Measurements from ENCODE around the gene SCUBE1. TPM values are rescaled to one million over a fixed set of nuclear protein-coding genes. Genes with fewer than 3 reads are reported as not detected.

SCUBE1 gene
- total RNA-seq, 1 donor from 2014 or later: 0.14 TPM

DNA sequence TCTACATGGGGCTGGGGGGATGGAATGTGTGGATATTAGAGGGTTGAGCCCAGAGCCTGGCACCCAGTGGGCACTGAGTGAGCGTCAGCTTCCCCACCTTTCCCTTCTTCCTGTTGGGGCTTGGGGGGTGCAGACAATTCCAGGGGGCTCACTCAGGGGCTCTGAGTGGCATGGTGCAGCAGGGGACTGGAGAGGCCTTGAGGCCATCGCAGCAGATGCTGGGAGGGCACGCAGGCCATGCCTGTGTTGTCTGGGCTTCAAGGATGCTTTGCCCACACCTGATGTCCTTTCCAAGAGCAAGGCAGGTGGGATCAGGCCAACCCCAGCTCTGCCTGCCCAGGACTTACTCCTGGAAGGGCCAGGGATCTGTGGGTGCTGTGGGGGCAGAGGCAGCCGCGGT, 145.0 kb downstream of the SCUBE1 start:
- Histone ChIP-seq H3K4me1 (peaks cover 4% of the 10 kb centered on the region), H3K36me3 (no peaks in the 10 kb centered on the region), H3K27me3 (ENCODE audit: low read depth) (peaks cover 19% of the 10 kb centered on the region), H3K4me3 (no peak overlapping the region), H3K9me3 (replicated peaks) (no peaks in the 10 kb centered on the region), H3K27ac (replicated peaks) (no peak overlapping the region)
- intact Hi-C loops (cut with micrococcal nuclease): no loop called here
- TF ChIP-seq, protein P1, sequence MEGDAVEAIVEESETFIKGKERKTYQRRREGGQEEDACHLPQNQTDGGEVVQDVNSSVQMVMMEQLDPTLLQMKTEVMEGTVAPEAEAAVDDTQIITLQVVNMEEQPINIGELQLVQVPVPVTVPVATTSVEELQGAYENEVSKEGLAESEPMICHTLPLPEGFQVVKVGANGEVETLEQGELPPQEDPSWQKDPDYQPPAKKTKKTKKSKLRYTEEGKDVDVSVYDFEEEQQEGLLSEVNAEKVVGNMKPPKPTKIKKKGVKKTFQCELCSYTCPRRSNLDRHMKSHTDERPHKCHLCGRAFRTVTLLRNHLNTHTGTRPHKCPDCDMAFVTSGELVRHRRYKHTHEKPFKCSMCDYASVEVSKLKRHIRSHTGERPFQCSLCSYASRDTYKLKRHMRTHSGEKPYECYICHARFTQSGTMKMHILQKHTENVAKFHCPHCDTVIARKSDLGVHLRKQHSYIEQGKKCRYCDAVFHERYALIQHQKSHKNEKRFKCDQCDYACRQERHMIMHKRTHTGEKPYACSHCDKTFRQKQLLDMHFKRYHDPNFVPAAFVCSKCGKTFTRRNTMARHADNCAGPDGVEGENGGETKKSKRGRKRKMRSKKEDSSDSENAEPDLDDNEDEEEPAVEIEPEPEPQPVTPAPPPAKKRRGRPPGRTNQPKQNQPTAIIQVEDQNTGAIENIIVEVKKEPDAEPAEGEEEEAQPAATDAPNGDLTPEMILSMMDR (IDR thresholded peaks at IDR 0.05; ENCODE audit: borderline replicate concordance): no peak
- no peak for DNase-seq

DNA sequence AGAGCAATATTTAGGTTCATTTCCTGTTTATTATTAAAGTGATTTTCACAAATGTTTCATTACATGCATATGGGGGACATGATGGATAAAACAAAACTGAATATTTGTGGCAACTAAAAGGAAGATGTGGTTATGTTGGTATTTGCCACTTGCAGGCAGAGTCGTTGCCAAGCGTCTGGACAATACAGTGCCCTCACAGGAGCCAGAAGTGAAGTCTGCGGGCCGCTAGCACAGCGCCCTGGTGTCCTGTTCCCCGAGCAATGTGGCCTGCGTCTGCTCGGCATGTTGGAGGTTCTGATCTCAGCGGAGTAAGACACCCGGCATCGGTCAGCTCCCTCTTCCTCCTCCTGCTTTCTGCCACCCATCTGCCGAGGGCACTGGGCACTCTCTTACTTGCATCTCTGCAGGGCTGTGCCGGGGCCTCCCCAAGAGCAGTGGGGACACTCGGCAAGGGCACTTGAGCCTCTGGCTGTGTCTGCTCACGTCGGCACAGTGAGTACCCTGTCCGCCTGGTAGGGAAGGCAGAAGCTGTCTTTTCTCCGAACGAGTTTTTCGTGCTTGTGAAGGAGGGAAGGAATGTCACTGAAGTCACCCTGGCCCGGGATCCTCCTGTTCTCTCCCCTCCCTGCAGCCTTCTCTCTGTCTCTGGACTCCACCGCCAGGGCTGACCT, 145.8 kb downstream of the SCUBE1 start:
- Histone ChIP-seq H3K4me3 (no peak overlapping the region), H3K36me3 (no peaks in the 10 kb centered on the region), H3K27ac (replicated peaks) (peak overlapping the region; percentile 12), H3K4me1 (peaks cover 4% of the 10 kb centered on the region), H3K27me3 (ENCODE audit: low read depth) (peaks cover 19% of the 10 kb centered on the region), H3K9me3 (replicated peaks) (no peaks in the 10 kb centered on the region)
- DNase-seq: no peak
- intact Hi-C loops (cut with micrococcal nuclease): no loop called here
- TF ChIP-seq, protein P1 (IDR thresholded peaks at IDR 0.05; ENCODE audit: borderline replicate concordance): no peak

DNA sequence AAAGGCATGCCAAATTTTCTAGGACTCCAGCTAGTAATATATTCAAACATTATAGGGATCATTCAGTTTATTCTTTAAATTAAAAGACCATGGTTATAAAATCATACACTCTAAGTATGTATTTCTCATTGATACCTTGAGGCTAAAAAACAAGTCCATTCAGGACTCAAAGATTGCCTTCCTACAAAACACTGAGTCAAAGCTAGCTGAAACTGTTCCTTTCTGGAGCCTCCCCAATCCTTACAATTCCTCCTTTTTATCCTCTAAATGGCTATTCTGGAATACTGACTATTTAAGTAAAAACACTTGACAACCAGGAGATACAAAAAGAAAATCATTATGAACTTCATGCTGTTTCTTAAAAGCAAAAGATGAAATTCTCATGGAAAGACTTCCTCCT, 151.3 kb downstream of the SCUBE1 start:
- no peak for DNase-seq
- H3K27me3 ChIP-seq (ENCODE audit: low read depth): no peaks in the 10 kb centered on the region
- peaks cover 6% of the 10 kb centered on the region for H3K4me1 ChIP-seq
- intact Hi-C loops (cut with micrococcal nuclease): no loop called here
- H3K9me3 ChIP-seq (replicated peaks): no peaks in the 10 kb centered on the region
- no peak overlapping the region for H3K4me3 ChIP-seq
- H3K36me3 ChIP-seq: no peaks in the 10 kb centered on the region
- TF ChIP-seq, protein P1 (IDR thresholded peaks at IDR 0.05; ENCODE audit: borderline replicate concordance): no peak
- H3K27ac ChIP-seq (replicated peaks): no peak overlapping the region

DNA sequence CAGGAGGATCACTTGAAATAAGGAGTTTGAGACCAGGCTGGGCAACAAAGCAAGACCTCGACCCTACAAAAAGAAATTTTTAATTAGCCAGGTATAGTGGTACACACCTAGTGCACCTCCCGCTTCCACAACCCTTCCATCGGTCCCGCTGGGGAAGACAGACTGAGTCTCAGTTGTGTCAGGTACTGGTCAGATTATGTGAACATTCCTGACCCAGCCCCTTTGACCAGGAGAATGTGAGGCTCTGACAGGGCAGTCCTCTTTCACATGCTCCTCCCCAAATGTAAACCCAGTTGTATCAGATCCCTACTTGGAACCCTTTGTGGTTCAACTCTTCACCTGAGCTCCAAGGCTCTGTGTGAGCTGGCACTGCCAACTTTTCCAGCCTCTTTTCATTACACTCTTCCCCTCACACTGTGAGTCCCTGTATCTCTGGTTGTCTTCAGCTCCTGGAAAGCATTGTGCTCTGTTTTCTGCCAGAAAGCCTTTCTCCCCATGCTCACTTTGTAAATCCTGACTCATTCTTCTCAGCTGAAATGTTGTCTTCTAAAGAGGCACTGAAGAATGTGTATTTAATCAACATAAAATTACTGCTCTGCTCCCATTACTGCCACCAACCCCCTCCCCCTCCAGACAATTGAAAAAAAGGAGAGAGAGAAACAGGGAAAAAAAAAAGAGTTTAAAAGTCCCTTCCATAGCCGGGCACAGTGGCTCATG, 154.2 kb downstream of the SCUBE1 start:
- Histone ChIP-seq H3K4me1 (peaks cover 27% of the 10 kb centered on the region), H3K27me3 (ENCODE audit: low read depth) (no peaks in the 10 kb centered on the region), H3K36me3 (no peaks in the 10 kb centered on the region), H3K9me3 (replicated peaks) (no peaks in the 10 kb centered on the region), H3K4me3 (no peak overlapping the region), H3K27ac (replicated peaks) (no peak overlapping the region)
- intact Hi-C loops (cut with micrococcal nuclease): no loop called here
- TF ChIP-seq, protein P1 (IDR thresholded peaks at IDR 0.05; ENCODE audit: borderline replicate concordance): no peak
- DNase-seq: no peak

DNA sequence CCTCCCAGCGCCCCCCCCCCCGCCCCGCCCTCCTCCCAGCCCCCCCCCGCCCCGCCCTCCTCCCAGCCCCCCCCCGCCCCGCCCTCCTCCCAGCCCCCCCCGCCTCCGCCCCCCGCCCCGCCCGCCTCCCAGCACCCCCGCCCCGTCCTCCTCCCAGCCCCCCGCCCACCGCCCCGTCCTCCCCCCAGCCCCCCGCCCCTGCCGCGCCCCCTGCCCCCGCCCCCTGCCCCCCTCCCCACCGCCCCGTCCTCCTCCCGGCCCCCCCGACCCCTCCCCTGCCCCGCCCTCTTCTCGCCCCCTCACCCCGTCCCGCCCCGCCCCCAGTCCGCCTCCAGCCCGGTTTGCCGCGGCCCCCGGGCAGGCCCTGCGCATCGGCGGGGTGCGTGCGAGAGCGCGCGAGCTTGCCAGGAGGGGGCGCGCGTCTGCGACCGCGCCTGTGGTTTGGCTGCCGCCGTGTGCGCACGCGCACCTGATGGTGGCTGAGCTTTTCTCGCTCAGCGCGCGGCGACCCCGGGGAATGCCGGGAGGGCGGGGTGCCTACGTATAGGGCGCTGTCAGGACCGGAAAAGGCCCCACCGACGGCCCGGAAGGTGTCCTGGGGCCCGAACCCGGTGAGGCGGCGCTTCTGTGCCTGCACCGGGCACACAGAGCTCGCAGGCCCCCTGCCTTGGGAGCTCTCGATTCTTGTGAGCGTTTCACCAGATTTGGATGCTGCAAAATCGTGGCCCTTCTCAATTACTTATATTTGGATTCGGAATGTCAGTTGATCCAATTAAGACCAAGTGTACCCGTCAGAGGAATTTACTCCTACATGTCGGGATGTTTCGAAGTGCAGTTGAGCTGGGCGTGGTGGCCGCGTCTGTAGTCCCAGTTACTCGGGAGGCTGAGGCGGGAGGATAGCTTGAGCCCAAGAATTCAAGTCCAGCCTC, 155.7 kb downstream of the SCUBE1 start:
- Histone ChIP-seq H3K36me3 (peaks cover 3% of the 10 kb centered on the region), H3K4me1 (peaks cover 27% of the 10 kb centered on the region), H3K27ac (replicated peaks) (peak overlapping the region; percentile 96), H3K4me3 (peak overlapping the region; percentile 81), H3K9me3 (replicated peaks) (no peaks in the 10 kb centered on the region), H3K27me3 (ENCODE audit: low read depth) (no peaks in the 10 kb centered on the region)
- DNase-seq: peak; percentile 96
- intact Hi-C loops (cut with micrococcal nuclease): no loop called here
- TF ChIP-seq, protein P1 (IDR thresholded peaks at IDR 0.05; ENCODE audit: borderline replicate concordance): peak; percentile 76
